B cell (primary cell): ENCODE measurements around the gene OXSR1. TPM values are rescaled to one million over a fixed set of nuclear protein-coding genes. Genes with fewer than 3 reads are reported as not detected.

ENCODE experiments used
- ATAC-seq: fragments of 200-7000 bp; cut with Tn5 transposase; one replicate; pipeline ENCODE4 v1.10.0; 2021; ENCODE audit warnings: low read depth, mild to moderate bottlenecking, moderate number of reproducible peaks, moderate library complexity
- CTCF ChIA-PET: fragments of 350-600 bp; sonication (Branson Sonifier 250); formaldehyde crosslinking; loops from one replicate; lab custom pipeline; 2021; ENCODE audit warnings: antibody characterized with exemption, inconsistent platforms; lab: Charles Lee
- POLR2A ChIA-PET: fragments of 350-600 bp; sonication (Branson Sonifier 250); formaldehyde crosslinking; loops from one replicate; lab custom pipeline; 2021; ENCODE audit warnings: antibody characterized with exemption; lab: Charles Lee
- DNase-seq: peaks from one replicate; pipeline ENCODE4 v3.0.0; 2013
- H2AFZ ChIP-seq: 2 replicates; pipeline ENCODE4 v1.6.1; 2012; ENCODE audit warnings: mild to moderate bottlenecking, low read depth, low read length; ENCODE audit not compliant: insufficient read depth, poor library complexity, severe bottlenecking
- H3K27ac ChIP-seq, 2 donors: 1 replicate in 1 of 2; 2 replicates in 1 of 2; pipeline ENCODE4 v1.5.1; 2012 to 2013; ENCODE audit warnings: low read length in 2 of 2, mild to moderate bottlenecking in 2 of 2, moderate library complexity in 1 of 2
- H3K27me3 ChIP-seq, 4 experiments: fragments of 200-600 bp in 1 of 4; sonication (generic) in 1 of 4; replicated peaks in 1 of 4; 1 replicate in 2 of 4; 2 replicates in 2 of 4; pipeline versions ENCODE4 v1.6.1 to v1.7.0; 2013 to 2016; ENCODE audit warnings: low read length in 3 of 4, mild to moderate bottlenecking in 2 of 4, mixed read lengths in 1 of 4, moderate library complexity in 1 of 4; ENCODE audit not compliant: insufficient read depth in 4 of 4, control insufficient read depth in 3 of 4; ENCODE audit errors: control extremely low read depth in 1 of 4
- H3K36me3 ChIP-seq, 2 experiments: replicated peaks in 1 of 2; 1 replicate in 1 of 2; 2 replicates in 1 of 2; pipeline versions ENCODE4 v1.6.1 to v1.7.1; 2013; ENCODE audit warnings: low read length in 1 of 2; ENCODE audit not compliant: insufficient read depth in 2 of 2, control insufficient read depth in 1 of 2; ENCODE audit errors: control extremely low read depth in 1 of 2, extremely low read depth in 1 of 2
- H3K4me1 ChIP-seq, 2 donors: fragments of 200-600 bp in 1 of 2; sonication (generic) in 1 of 2; 1 replicate in 1 of 2; 2 replicates in 1 of 2; pipeline versions ENCODE4 v1.5.1 to v1.6.1; 2013 to 2017; ENCODE audit warnings: low read length in 2 of 2; ENCODE audit not compliant: control insufficient read depth in 2 of 2, insufficient read depth in 2 of 2
- H3K4me2 ChIP-seq: replicated peaks from 2 replicates; pipeline ENCODE3; 2012; ENCODE audit warnings: mild to moderate bottlenecking, low read depth, low read length; ENCODE audit not compliant: poor library complexity, severe bottlenecking
- H3K4me3 ChIP-seq, 5 experiments: fragments of 200-600 bp in 1 of 5; sonication (generic) in 1 of 5; 1 replicate in 3 of 5; 2 replicates in 2 of 5; pipeline versions ENCODE4 v1.5.1 to v1.7.0; 2011 to 2016; ENCODE audit warnings: low read length in 4 of 5, mild to moderate bottlenecking in 4 of 5, low read depth in 2 of 5, control low read depth in 1 of 5, moderate library complexity in 1 of 5; ENCODE audit not compliant: insufficient read depth in 1 of 5; ENCODE audit errors: control extremely low read depth in 1 of 5, extremely low read depth in 1 of 5
- H3K79me2 ChIP-seq: fragments of 200-600 bp; sonication (generic); one replicate; pipeline ENCODE4 v1.6.0; 2016; ENCODE audit warnings: low read length; ENCODE audit not compliant: control insufficient read depth, insufficient read depth
- H3K9ac ChIP-seq: fragments of 200-600 bp; sonication (generic); 2 replicates; pipeline ENCODE4 v1.6.1; 2017; ENCODE audit warnings: mild to moderate bottlenecking, low read length, moderate library complexity
- H3K9me3 ChIP-seq, 3 donors: one replicate each; pipeline versions ENCODE4 v1.6.1 to v1.7.1; 2013; ENCODE audit warnings: low read length in 2 of 3; ENCODE audit not compliant: control insufficient read depth in 2 of 3, insufficient read depth in 1 of 3; ENCODE audit errors: control extremely low read depth in 1 of 3
- H4K20me1 ChIP-seq: 2 replicates; pipeline ENCODE4 v1.6.0; 2012; ENCODE audit warnings: mild to moderate bottlenecking, low read length; ENCODE audit not compliant: insufficient read depth, control insufficient read depth, poor library complexity, severe bottlenecking
- H3K27ac Mint-ChIP-seq: one replicate; pipeline ENCODE4 v1.8.0; 2021; ENCODE audit warnings: mixed read lengths
- H3K27me3 Mint-ChIP-seq: one replicate; pipeline ENCODE4 v1.8.0; 2021; ENCODE audit warnings: mixed read lengths
- H3K4me1 Mint-ChIP-seq: one replicate; pipeline ENCODE4 v1.8.0; 2021; ENCODE audit warnings: mixed read lengths
- H3K4me3 Mint-ChIP-seq: one replicate; pipeline ENCODE4 v1.8.0; 2021; ENCODE audit warnings: mixed read lengths
- H3K9me3 Mint-ChIP-seq: one replicate; pipeline ENCODE4 v1.8.0; 2022; ENCODE audit warnings: mixed read lengths; ENCODE audit not compliant: insufficient read depth
- CTCF ChIP-seq: fragments of 200-600 bp; IDR thresholded peaks from one replicate; pipeline ENCODE4 v1.8.0; 2022; ENCODE audit warnings: antibody characterized with exemption, mild to moderate bottlenecking
- EZH2 ChIP-seq: IDR thresholded peaks from 2 replicates; pipeline ENCODE4 v1.6.1; 2012; ENCODE audit warnings: borderline replicate concordance, low read depth, mild to moderate bottlenecking, moderate library complexity, low read length; ENCODE audit not compliant: insufficient read depth, poor library complexity, severe bottlenecking
- WGBS: methylation state at CpG from one replicate; pipeline ENCODE4 v1.1.5; 2013; ENCODE audit warnings: missing lambda C conversion rate; ENCODE audit not compliant: insufficient coverage; 5-methylcytosine and 5-hydroxymethylcytosine counted together
- intact Hi-C: fragments of 100-400 bp; cut with micrococcal nuclease; formaldehyde crosslinking; loops from one replicate; pipeline ENCODE4 v1.10.0; 2022
- polyA plus RNA-seq: library from polyadenylated mRNA; depleted of rRNA; stranded (reverse); fragments of >200 nt; gene quantifications from 2 replicates; pipeline ENCODE4 v1.2.3, GENCODE V29; 2012
- total RNA-seq, 2 donors: library from RNA; stranded (reverse); fragments of 120-200 nt in 1 of 2; gene quantifications; 1 replicate in 1 of 2; 2 replicates in 1 of 2; pipeline versions ENCODE4 v1.2.3 to v1.2.4, GENCODE V29; 2013 to 2022

Gene OXSR1
- total and polyA plus RNA-seq, 2 donors (not counting 1 experiment from before 2014, with no cell fraction given) = 15.5 to 41.5 TPM

GRCh38 chr3:38270606-38271005 is 105.3 kb downstream of the OXSR1 start:
- intact Hi-C loops = no loop called here
- Mint-ChIP-seq H3K4me1 (peaks cover 27% of the 10 kb centered on the region), H3K9me3 (no peaks in the 10 kb centered on the region), H3K27ac (no peak overlapping the region), H3K4me3 (no peak overlapping the region), H3K27me3 (no peaks in the 10 kb centered on the region)
- Histone ChIP-seq H3K9ac (no peak overlapping the region), H3K4me3 (no peak overlapping the region), H3K27ac (no peak overlapping the region), H2AFZ (no peak overlapping the region), H3K36me3 (no peaks in the 10 kb centered on the region), H3K4me2 (no peak overlapping the region), H3K79me2 (no peaks in the 10 kb centered on the region), H3K9me3 (no peaks in the 10 kb centered on the region), H3K4me1 (peaks cover 20 to 28% of the 10 kb centered on the region in 2 donors), H4K20me1 (no peaks in the 10 kb centered on the region), H3K27me3 (no peaks in the 10 kb centered on the region)
- DNase-seq = no peak
- ChIA-PET CTCF (no interaction called here), POLR2A (no interaction called here)
- TF ChIP-seq CTCF = no peak
- no peak for TF ChIP-seq EZH2
- WGBS = 100% methylated on average over 1 of the region's 3 CpGs
- no peak for ATAC-seq

- ChIA-PET CTCF (no interaction called here), POLR2A (no interaction called here)
- H3K9ac ChIP-seq = no peak overlapping the region
- no peak overlapping the region for H2AFZ ChIP-seq
- 96% methylated on average over 3 of the region's 5 CpGs for WGBS
- Mint-ChIP-seq H3K9me3 (no peaks in the 10 kb centered on the region), H3K27me3 (no peaks in the 10 kb centered on the region), H3K27ac (no peak overlapping the region), H3K4me3 (no peak overlapping the region), H3K4me1 (peaks cover 27% of the 10 kb centered on the region)
- no peaks in the 10 kb centered on the region for H3K9me3 ChIP-seq
- H3K79me2 ChIP-seq = no peaks in the 10 kb centered on the region
- intact Hi-C loops = no loop called here
- ATAC-seq (no peak), DNase-seq (no peak)
- no peak overlapping the region for H3K27ac ChIP-seq
- no peak overlapping the region for H3K4me3 ChIP-seq
- no peak overlapping the region for H3K4me2 ChIP-seq
- H3K36me3 ChIP-seq = no peaks in the 10 kb centered on the region
- no peaks in the 10 kb centered on the region for H4K20me1 ChIP-seq
- no peaks in the 10 kb centered on the region for H3K27me3 ChIP-seq
- no peak for TF ChIP-seq CTCF
- no peak for TF ChIP-seq EZH2
- H3K4me1 ChIP-seq = peaks cover 20 to 28% of the 10 kb centered on the region in 2 donors
Observed at GRCh38 chr3:38271553-38271952, 106.2 kb downstream of the OXSR1 start.
